H1 (cell line): ENCODE results near the gene TCF20. TPM values are rescaled to one million over a fixed set of nuclear protein-coding genes. Genes with fewer than 3 reads are reported as not detected.

Experiments
- CTCF ChIA-PET: fragments of 300-600 bp; sonication (Branson Sonifier 250); formaldehyde crosslinking; loops from one replicate; lab custom pipeline; 2021; ENCODE audit not compliant: partially characterized antibody; lab: Charles Lee
- POLR2A ChIA-PET: fragments of 300-600 bp; sonication (Branson Sonifier 250); formaldehyde crosslinking; loops from one replicate; lab custom pipeline; 2021; ENCODE audit warnings: inconsistent platforms; ENCODE audit not compliant: partially characterized antibody; lab: Charles Lee
- DNase-seq, 2 experiments: peaks; one replicate each; pipeline versions ENCODE4 v3.0.0 to v3.0.0-alpha.2; 2010 to 2022; ENCODE audit warnings: low spot score in 2 of 2, low read depth in 1 of 2, mixed read lengths in 1 of 2
- FAIRE-seq: peaks from 2 replicates; lab custom pipeline; 2011; peaks lifted over from hg19 to GRCh38; lab: Jason Lieb, UNC
- H2AFZ ChIP-seq: 2 replicates; pipeline ENCODE4 v1.8.1; 2012; ENCODE audit warnings: low read length, inconsistent platforms
- H2AK5ac ChIP-seq: 2 replicates; pipeline ENCODE4 v1.6.1; 2013; ENCODE audit warnings: low read depth, low read length
- H2BK120ac ChIP-seq: replicated peaks from 2 replicates; pipeline ENCODE3; 2013; ENCODE audit warnings: low read depth, low read length, inconsistent platforms
- H2BK12ac ChIP-seq: 2 replicates; pipeline ENCODE4 v1.6.1; 2013; ENCODE audit warnings: low read depth, low read length
- H2BK15ac ChIP-seq: 2 replicates; pipeline ENCODE4 v1.6.1; 2013; ENCODE audit warnings: low read length
- H2BK20ac ChIP-seq: 2 replicates; pipeline ENCODE4 v1.6.1; 2013; ENCODE audit warnings: low read length
- H2BK5ac ChIP-seq: 2 replicates; pipeline ENCODE4 v1.6.1; 2013; ENCODE audit warnings: low read depth, low read length
- H3K14ac ChIP-seq: 2 replicates; pipeline ENCODE4 v1.6.1; 2013; ENCODE audit warnings: inconsistent platforms; ENCODE audit not compliant: insufficient read length
- H3K18ac ChIP-seq: 2 replicates; pipeline ENCODE4 v1.6.1; 2013; ENCODE audit warnings: low read length; ENCODE audit errors: extremely low read depth
- H3K23ac ChIP-seq: 2 replicates; pipeline ENCODE4 v1.6.1; 2013; ENCODE audit warnings: inconsistent platforms; ENCODE audit not compliant: insufficient read length
- H3K23me2 ChIP-seq: 2 replicates; pipeline ENCODE4 v1.6.1; 2013; ENCODE audit warnings: low read depth, low read length
- H3K27ac ChIP-seq: 2 replicates; pipeline ENCODE4 v1.6.1; 2011; ENCODE audit warnings: low read depth, low read length, inconsistent platforms
- H3K27me3 ChIP-seq, 4 experiments: replicated peaks in 1 of 4; 1 replicate in 1 of 4; 2 replicates in 3 of 4; pipeline versions ENCODE4 v1.6.1 to v1.8.1; 2011 to 2013; ENCODE audit warnings: low read length in 3 of 4, mild to moderate bottlenecking in 3 of 4, inconsistent platforms in 2 of 4, mixed read lengths in 2 of 4, moderate library complexity in 1 of 4; ENCODE audit not compliant: control insufficient read depth in 3 of 4, insufficient read depth in 3 of 4; ENCODE audit errors: extremely low read depth in 1 of 4
- H3K36me3 ChIP-seq, 4 experiments: 2 replicates each; pipeline versions ENCODE4 v1.6.1 to v1.8.1; 2011 to 2013; ENCODE audit warnings: mild to moderate bottlenecking in 4 of 4, low read length in 3 of 4, moderate library complexity in 2 of 4, control low read depth in 1 of 4, inconsistent platforms in 1 of 4; ENCODE audit not compliant: insufficient read depth in 4 of 4, control insufficient read depth in 2 of 4
- H3K4ac ChIP-seq: replicated peaks from 2 replicates; pipeline ENCODE3; 2013; ENCODE audit warnings: low read length, low read depth, mixed read lengths, inconsistent platforms; ENCODE audit not compliant: insufficient read length
- H3K4me1 ChIP-seq, 4 experiments: replicated peaks in 1 of 4; 1 replicate in 1 of 4; 2 replicates in 3 of 4; pipeline versions ENCODE4 v1.6.1 to v1.8.1; 2011 to 2013; ENCODE audit warnings: low read length in 3 of 4, inconsistent platforms in 2 of 4, mixed read lengths in 1 of 4; ENCODE audit not compliant: insufficient read depth in 4 of 4, control insufficient read depth in 3 of 4
- H3K4me2 ChIP-seq, 2 experiments: 2 replicates each; pipeline versions ENCODE4 v1.6.1 to v1.8.1; 2011 to 2013; ENCODE audit warnings: low read depth in 2 of 2, low read length in 2 of 2, control low read depth in 1 of 2, inconsistent platforms in 1 of 2, mild to moderate bottlenecking in 1 of 2; ENCODE audit not compliant: insufficient read depth in 1 of 2
- H3K4me3 ChIP-seq, 4 experiments: fragments of 200-600, 300-600 bp in 1 of 4; sonication (generic), shearing (Covaris generic), sonication (Bioruptor Twin) in 1 of 4; 2 replicates each; pipeline versions ENCODE4 v1.5.1 to v1.8.1; 2011 to 2016; ENCODE audit warnings: low read length in 4 of 4, low read depth in 3 of 4, control low read depth in 2 of 4, inconsistent platforms in 2 of 4, mild to moderate bottlenecking in 2 of 4, mixed read lengths in 1 of 4, moderate library complexity in 1 of 4; ENCODE audit not compliant: insufficient read depth in 2 of 4; ENCODE audit errors: extremely low read depth in 1 of 4
- H3K56ac ChIP-seq: replicated peaks from 2 replicates; pipeline ENCODE3; 2013; ENCODE audit warnings: low read depth, mild to moderate bottlenecking, mixed read lengths, low read length, inconsistent platforms; ENCODE audit not compliant: insufficient read length
- H3K79me1 ChIP-seq: 2 replicates; pipeline ENCODE4 v1.6.1; 2013; ENCODE audit warnings: low read depth, low read length, control low read depth
- H3K79me2 ChIP-seq, 2 experiments: 2 replicates each; pipeline versions ENCODE4 v1.6.1 to v1.8.1; 2012 to 2013; ENCODE audit warnings: low read length in 2 of 2, mild to moderate bottlenecking in 2 of 2, inconsistent platforms in 1 of 2; ENCODE audit not compliant: insufficient read depth in 2 of 2, control insufficient read depth in 1 of 2
- H3K9ac ChIP-seq, 4 experiments: replicated peaks in 1 of 4; 1 replicate in 1 of 4; 2 replicates in 3 of 4; pipeline versions ENCODE4 v1.6.1 to v1.8.1; 2011 to 2013; ENCODE audit warnings: low read depth in 3 of 4, low read length in 3 of 4, control low read depth in 2 of 4, mild to moderate bottlenecking in 2 of 4, moderate library complexity in 2 of 4, inconsistent platforms in 1 of 4; ENCODE audit errors: extremely low read depth in 1 of 4
- H3K9me3 ChIP-seq, 2 experiments: 2 replicates each; pipeline versions ENCODE4 v1.6.1 to v1.8.1; 2012 to 2013; ENCODE audit warnings: mild to moderate bottlenecking in 2 of 2, moderate library complexity in 2 of 2, control low read depth in 1 of 2, inconsistent platforms in 1 of 2, low read depth in 1 of 2, low read length in 1 of 2, mixed read lengths in 1 of 2; ENCODE audit not compliant: insufficient read depth in 2 of 2
- H4K20me1 ChIP-seq, 2 experiments: replicated peaks in 1 of 2; 2 replicates each; pipeline versions ENCODE3 to v1.8.1; 2011 to 2013; ENCODE audit warnings: inconsistent platforms in 2 of 2, low read length in 2 of 2, mild to moderate bottlenecking in 1 of 2; ENCODE audit not compliant: insufficient read depth in 2 of 2, control insufficient read depth in 1 of 2
- H4K5ac ChIP-seq: 2 replicates; pipeline ENCODE4 v1.6.1; 2013; ENCODE audit warnings: low read length, low read depth, mixed read lengths, inconsistent platforms; ENCODE audit not compliant: insufficient read length
- H4K8ac ChIP-seq: 2 replicates; pipeline ENCODE4 v1.8.0; 2013; ENCODE audit warnings: mild to moderate bottlenecking, moderate library complexity, low read length, inconsistent platforms; ENCODE audit not compliant: insufficient read depth; ENCODE audit errors: extremely low read depth
- H4K91ac ChIP-seq: replicated peaks from 2 replicates; pipeline ENCODE3; 2013; ENCODE audit warnings: low read length, mixed read lengths, inconsistent platforms; ENCODE audit not compliant: insufficient read length
- ASH2L ChIP-seq: fragments of 200-600, 300-600 bp; sonication (generic); IDR thresholded peaks from one replicate; pipeline ENCODE4 v1.7.1; 2017; ENCODE audit warnings: low read length
- CHD1 ChIP-seq: IDR thresholded peaks from 2 replicates; pipeline ENCODE4 v1.6.1; 2012; ENCODE audit warnings: low read depth, low read length, improper control_type of control experiment
- CTCF ChIP-seq, 3 experiments: IDR thresholded peaks; 1 replicate in 2 of 3; 2 replicates in 1 of 3; pipeline versions ENCODE4 v1.5.1 to v1.6.1; 2011; ENCODE audit warnings: low read length in 3 of 3, mild to moderate bottlenecking in 3 of 3, inconsistent platforms in 2 of 3, low read depth in 1 of 3, moderate library complexity in 1 of 3; ENCODE audit not compliant: insufficient read depth in 1 of 3; ENCODE audit errors: control extremely low read depth in 1 of 3
- HDAC2 ChIP-seq, 2 experiments: fragments of 300-600 bp in 1 of 2; sonication (generic) in 1 of 2; IDR thresholded peaks; 2 replicates each; pipeline ENCODE4 v1.6.1; 2011 to 2012; ENCODE audit warnings: low read depth in 2 of 2, low read length in 2 of 2, mild to moderate bottlenecking in 2 of 2, moderate library complexity in 2 of 2, borderline replicate concordance in 1 of 2, inconsistent platforms in 1 of 2
- KDM4A ChIP-seq: IDR thresholded peaks from one replicate; pipeline ENCODE4 v1.7.1; 2012; ENCODE audit warnings: low read depth, mild to moderate bottlenecking, moderate library complexity, low read length, inconsistent platforms; ENCODE audit not compliant: severe bottlenecking
- POLR2A ChIP-seq, 2 experiments: IDR thresholded peaks; 1 replicate in 1 of 2; 2 replicates in 1 of 2; pipeline ENCODE4 v1.6.1; 2011; ENCODE audit warnings: low read depth in 2 of 2, low read length in 2 of 2, mild to moderate bottlenecking in 2 of 2; ENCODE audit errors: control extremely low read depth in 1 of 2
- POU5F1 ChIP-seq: IDR thresholded peaks from 2 replicates; pipeline ENCODE4 v1.6.1; 2011; ENCODE audit warnings: low read depth, mild to moderate bottlenecking, low read length, moderate library complexity
- WGBS, 2 experiments: shearing (Covaris generic) in 1 of 2; methylation state at CpG; one replicate each; pipeline versions ENCODE4 v1.1.6 to v1.1.7; 2013 to 2015; ENCODE audit warnings: low lambda C conversion rate in 2 of 2, mixed read lengths in 2 of 2, inconsistent platforms in 1 of 2, low coverage in 1 of 2, missing lambda C conversion rate in 1 of 2; ENCODE audit not compliant: insufficient replicate concordance in 2 of 2, insufficient coverage in 1 of 2, insufficient read length in 1 of 2; ENCODE audit errors: extremely low coverage in 1 of 2, missing lambda C conversion rate in 1 of 2; 5-methylcytosine and 5-hydroxymethylcytosine counted together
- polyA plus RNA-seq, 7 experiments: library from polyadenylated mRNA; depleted of rRNA in 3 of 7; stranded (reverse) in 5 of 7; unstranded in 2 of 7; fragments of >200 nt in 5 of 7; fragments of 200-250 nt in 2 of 7; gene quantifications; 1 replicate in 5 of 7; 2 replicates in 1 of 7; 4 replicates in 1 of 7; pipeline versions ENCODE4 v1.2.1 to v1.2.3, GENCODE V29; 2011 to 2013; ENCODE audit warnings: missing spikeins in 2 of 7, mixed read lengths in 2 of 7
- total RNA-seq: library from RNA; stranded (reverse); fragmentation: NEBNext Ultra II Directional; extraction: Animal tissue kit (Norgen Biotek cat#: 25700); gene quantifications from 2 replicates; pipeline ENCODE4 v1.2.1, GENCODE V29; 2021

Gene TCF20
- total and polyA plus RNA-seq, 2 of the 8 experiments (the other 6 are each of a cell fraction or from before 2014, with no cell fraction given) = 22.0 to 79.8 TPM

GRCh38 chr22:42310291-42311015 lies 40.0 kb upstream of the TCF20 start:
- CTCF ChIA-PET = interaction anchor here (1.0 to 2.1 kb wide), 2 partner anchors 90 to 122 kb away, joined by 3 to 6 read pairs; partner anchors contain the start of gene NFAM1
- WGBS, 2 experiments = 83% methylated on average over 16 of the region's 16 CpGs; no CpG with 5 or more reads in 1 of the 2 experiments
- H3K56ac ChIP-seq = no peak overlapping the region
- TF ChIP-seq POU5F1 = no peak
- TF ChIP-seq ASH2L = no peak
- no peak for TF ChIP-seq HDAC2 (IDR thresholded peaks at IDR 0.05; ENCODE audit: borderline replicate concordance in 1 of 2, low read depth in 2 of 2, low read length in 2 of 2)
- TF ChIP-seq POLR2A (IDR thresholded peaks at IDR 0.05; ENCODE audit: control extremely low read depth in 1 of 2, low read depth in 2 of 2, low read length in 2 of 2) = no peak
- TF ChIP-seq CHD1 = no peak
- no peak for TF ChIP-seq CTCF (IDR thresholded peaks at IDR 0.05; ENCODE audit: control extremely low read depth in 1 of 3, insufficient read depth in 1 of 3, low read depth in 1 of 3, low read length in 3 of 3)
- no peak for TF ChIP-seq KDM4A

More at GRCh38 chr22:42310291-42311015, 40.0 kb upstream of the TCF20 start:
- no peak overlapping the region for H3K23ac ChIP-seq
- no peak overlapping the region for H2BK120ac ChIP-seq
- no peak overlapping the region; the same call in 1 of the 2 replicates for H3K18ac ChIP-seq
- H2BK5ac ChIP-seq = no peak overlapping the region
- no peaks in the 10 kb centered on the region; a peak in 2 of 7 replicates for H3K27me3 ChIP-seq
- H4K91ac ChIP-seq = no peak overlapping the region
- H3K4me3 ChIP-seq = no peak overlapping the region
- no peaks in the 10 kb centered on the region for H3K9me3 ChIP-seq
- H3K9ac ChIP-seq = no peak overlapping the region
- peaks cover 2 to 17% of the 10 kb centered on the region in 2 experiments for H4K20me1 ChIP-seq
- 0 out of 2 replicates have a peak, but pooled peaks cover 3% of the 10 kb centered on the region for H3K79me1 ChIP-seq
- no peaks in the 10 kb centered on the region for H3K23me2 ChIP-seq
- H3K14ac ChIP-seq = no peak overlapping the region
- H4K5ac ChIP-seq = no peak overlapping the region
- no peaks in the 10 kb centered on the region for H3K79me2 ChIP-seq
- no peak overlapping the region for H2BK20ac ChIP-seq
- no peak overlapping the region for H3K27ac ChIP-seq
- peaks cover 0 to 26% (median 13%) of the 10 kb centered on the region in 4 experiments; a peak in 5 of 7 replicates for H3K4me1 ChIP-seq
- FAIRE-seq (no peak), DNase-seq (no peak)
- no peak overlapping the region for H3K4ac ChIP-seq
- H3K36me3 ChIP-seq = no peaks in the 10 kb centered on the region
- no peak overlapping the region for H4K8ac ChIP-seq
- no peak overlapping the region for H3K4me2 ChIP-seq
- no peak overlapping the region for H2AFZ ChIP-seq
- peak overlapping the region; percentile 88; the same call in 1 of the 2 replicates for H2BK15ac ChIP-seq
- H2AK5ac ChIP-seq = no peak overlapping the region
- H2BK12ac ChIP-seq = no peak overlapping the region
- POLR2A ChIA-PET = no interaction called here
